ENCODE measurements around the gene ERI3. TPM values are rescaled to one million over a fixed set of nuclear protein-coding genes. Genes with fewer than 3 reads are reported as not detected.

ERI3 gene
- total RNA-seq, 2 experiments from 2014 or later = 42.3 to 43.3 TPM

DNA sequence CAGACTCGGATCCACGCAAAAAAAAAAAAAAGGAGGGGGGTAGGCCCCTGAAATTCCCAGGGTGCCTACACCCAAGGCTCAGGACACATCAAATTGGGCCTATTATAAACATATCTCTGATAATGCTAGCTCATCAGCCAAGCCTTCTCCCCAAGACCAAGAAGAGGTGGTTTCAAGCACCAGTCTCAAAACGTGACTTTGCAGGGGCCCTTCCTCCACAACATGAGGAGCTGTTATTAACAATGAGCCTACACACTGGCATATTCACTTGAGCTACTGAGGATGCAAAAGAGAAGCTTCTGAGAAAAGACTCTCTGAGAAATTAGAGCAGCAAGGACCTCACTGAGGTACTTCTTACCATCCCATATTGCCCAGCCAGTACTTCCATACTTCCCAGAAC lies 32.7 kb downstream of the ERI3 start:
- Mint-ChIP-seq H3K9me3 (no peaks in the 10 kb centered on the region), H3K4me1 (ENCODE audit: low read depth) (no peaks in the 10 kb centered on the region), H3K27me3 (no peaks in the 10 kb centered on the region), H3K27ac (no peak overlapping the region), H3K36me3 (ENCODE audit: low read depth) (peaks cover 11% of the 10 kb centered on the region), H3K4me3 (no peak overlapping the region)
- no peak for DNase-seq
- ChIA-PET CTCF (interaction anchor here (0.6 to 1.4 kb wide), 5 partner anchors 14 to 105 kb away, joined by 3 to 6 read pairs (median 4); no protein-coding TSS in a partner anchor), POLR2A (no interaction called here)
- TF ChIP-seq, protein P1, sequence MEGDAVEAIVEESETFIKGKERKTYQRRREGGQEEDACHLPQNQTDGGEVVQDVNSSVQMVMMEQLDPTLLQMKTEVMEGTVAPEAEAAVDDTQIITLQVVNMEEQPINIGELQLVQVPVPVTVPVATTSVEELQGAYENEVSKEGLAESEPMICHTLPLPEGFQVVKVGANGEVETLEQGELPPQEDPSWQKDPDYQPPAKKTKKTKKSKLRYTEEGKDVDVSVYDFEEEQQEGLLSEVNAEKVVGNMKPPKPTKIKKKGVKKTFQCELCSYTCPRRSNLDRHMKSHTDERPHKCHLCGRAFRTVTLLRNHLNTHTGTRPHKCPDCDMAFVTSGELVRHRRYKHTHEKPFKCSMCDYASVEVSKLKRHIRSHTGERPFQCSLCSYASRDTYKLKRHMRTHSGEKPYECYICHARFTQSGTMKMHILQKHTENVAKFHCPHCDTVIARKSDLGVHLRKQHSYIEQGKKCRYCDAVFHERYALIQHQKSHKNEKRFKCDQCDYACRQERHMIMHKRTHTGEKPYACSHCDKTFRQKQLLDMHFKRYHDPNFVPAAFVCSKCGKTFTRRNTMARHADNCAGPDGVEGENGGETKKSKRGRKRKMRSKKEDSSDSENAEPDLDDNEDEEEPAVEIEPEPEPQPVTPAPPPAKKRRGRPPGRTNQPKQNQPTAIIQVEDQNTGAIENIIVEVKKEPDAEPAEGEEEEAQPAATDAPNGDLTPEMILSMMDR (IDR thresholded peaks at IDR 0.05) = no peak
- intact Hi-C loops (cut with micrococcal nuclease) = no loop called here
- ATAC-seq = no peak

DNA sequence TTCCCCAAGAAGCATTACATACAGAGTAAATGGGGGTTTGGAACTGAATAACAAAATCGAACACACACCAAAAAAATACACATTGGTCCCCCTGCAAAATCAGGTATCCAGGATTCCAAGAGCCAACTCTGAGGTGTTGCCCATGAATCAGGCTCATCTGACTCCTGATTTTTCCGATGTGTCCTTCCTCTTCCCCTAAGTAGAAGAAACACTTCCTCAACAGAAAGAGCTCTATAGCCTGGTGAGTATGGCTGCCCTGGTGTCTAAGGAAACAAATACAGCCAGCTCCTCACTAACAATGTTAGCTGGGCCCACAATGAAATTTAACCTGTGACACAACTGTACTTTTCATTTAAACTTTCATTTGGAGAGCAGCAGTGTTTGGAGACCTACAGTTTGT lies 33.6 kb downstream of the ERI3 start:
- H3K27me3 Mint-ChIP-seq = no peaks in the 10 kb centered on the region
- H3K4me3 Mint-ChIP-seq = no peak overlapping the region
- ATAC-seq = no peak
- H3K36me3 Mint-ChIP-seq (ENCODE audit: low read depth) = peaks cover 17% of the 10 kb centered on the region
- TF ChIP-seq, protein P1 (IDR thresholded peaks at IDR 0.05) = no peak
- no peaks in the 10 kb centered on the region for H3K9me3 Mint-ChIP-seq
- POLR2A ChIA-PET = no interaction called here
- H3K4me1 Mint-ChIP-seq (ENCODE audit: low read depth) = no peaks in the 10 kb centered on the region
- no peak for DNase-seq
- intact Hi-C loops (cut with micrococcal nuclease) = no loop called here
- CTCF ChIA-PET = interaction anchor here (0.7 to 5.0 kb wide), 2 partner anchors 87 to 104 kb away, joined by 4 to 61 read pairs; no protein-coding TSS in a partner anchor
- no peak overlapping the region for H3K27ac Mint-ChIP-seq

DNA sequence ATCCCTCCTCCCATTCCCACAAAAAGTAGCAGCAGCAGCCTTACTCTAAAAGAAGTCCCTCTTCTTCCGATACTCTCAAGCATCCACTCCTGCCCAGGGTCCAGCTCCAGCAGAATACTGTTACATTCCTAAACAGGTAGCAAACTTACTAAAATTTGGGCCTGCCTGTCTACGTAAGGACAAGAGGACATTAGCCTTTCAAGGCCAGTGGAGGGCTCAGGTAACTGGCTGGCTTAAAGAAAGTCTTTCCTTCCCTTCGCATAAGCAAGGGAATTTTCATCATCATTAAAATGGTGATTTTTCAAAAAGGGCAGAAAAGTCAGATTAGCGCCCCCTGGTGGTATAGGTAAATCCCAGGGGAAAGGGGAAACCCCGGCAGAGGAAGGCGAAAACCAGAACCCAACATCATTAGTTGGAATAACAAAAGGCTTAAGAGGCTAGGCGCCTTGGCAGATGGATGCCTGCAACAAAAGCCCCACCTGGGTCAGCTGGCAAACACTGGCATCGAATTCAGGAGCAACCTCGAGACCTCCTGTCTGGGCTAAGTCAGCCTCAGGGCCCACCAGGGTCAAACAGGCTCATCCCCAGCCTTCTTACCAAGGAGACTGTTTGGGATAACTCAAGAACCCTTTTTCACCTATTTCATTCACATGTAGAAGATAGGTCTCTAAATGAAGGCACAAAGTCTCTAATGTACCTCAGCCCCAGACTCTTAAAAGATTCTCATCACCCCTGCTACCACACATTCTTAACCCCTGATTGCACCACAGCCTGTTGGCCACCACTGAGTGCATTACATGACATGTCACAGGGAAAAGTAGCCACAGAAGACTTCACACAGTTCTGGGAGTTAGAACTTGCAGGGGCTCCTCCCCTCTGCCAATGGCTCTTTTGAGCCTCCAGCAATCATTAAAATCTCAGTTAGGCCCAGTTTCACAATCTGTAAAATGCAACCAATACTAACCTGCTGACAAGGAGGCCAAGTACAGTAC lies 36.7 kb downstream of the ERI3 start:
- intact Hi-C loops (cut with micrococcal nuclease) = loop anchor here (2.0 kb wide), 1 partner anchor 102 kb away; no protein-coding TSS in a partner anchor
- DNase-seq (peak; percentile 61), ATAC-seq (no peak)
- Mint-ChIP-seq H3K27me3 (no peaks in the 10 kb centered on the region), H3K36me3 (ENCODE audit: low read depth) (peaks cover 19% of the 10 kb centered on the region), H3K4me3 (no peak overlapping the region), H3K27ac (no peak overlapping the region), H3K9me3 (no peaks in the 10 kb centered on the region), H3K4me1 (ENCODE audit: low read depth) (no peaks in the 10 kb centered on the region)
- ChIA-PET CTCF (interaction anchor here (0.7 to 5.0 kb wide), 17 partner anchors 8 to 276 kb away, joined by 3 to 61 read pairs (median 3); no protein-coding TSS in a partner anchor), POLR2A (no interaction called here)
- TF ChIP-seq, protein P1 (IDR thresholded peaks at IDR 0.05) = peak; percentile 97

DNA sequence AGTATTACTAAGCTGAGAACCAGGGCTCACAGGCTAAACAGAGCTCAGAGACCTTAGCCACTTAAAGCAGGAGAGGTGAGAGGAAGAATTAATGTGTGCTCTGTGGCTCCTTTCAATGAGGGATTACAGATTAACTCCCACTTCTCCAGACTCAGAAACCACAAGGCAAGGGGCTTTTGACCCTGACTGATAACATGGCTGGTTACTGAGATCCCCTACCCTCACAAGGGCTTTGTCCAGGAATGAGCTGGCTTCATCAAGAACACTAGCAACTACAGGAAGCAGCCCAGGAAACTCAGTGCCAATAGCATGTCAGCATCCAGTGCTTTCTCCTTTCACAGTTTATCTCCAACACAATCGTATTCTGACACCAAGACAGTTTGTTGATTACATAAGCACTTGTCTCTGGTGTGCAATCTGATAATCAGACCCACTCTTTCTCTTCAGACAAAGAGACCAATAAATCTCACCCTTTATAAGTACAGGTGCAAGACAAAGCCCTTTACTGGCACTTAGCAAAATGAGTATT lies 38.8 kb downstream of the ERI3 start:
- DNase-seq (no peak), ATAC-seq (no peak)
- TF ChIP-seq, protein P1 (IDR thresholded peaks at IDR 0.05) = no peak
- CTCF ChIA-PET = interaction anchor here (0.9 to 3.3 kb wide), 3 partner anchors 11 to 99 kb away, joined by 3 to 19 read pairs (median 5); no protein-coding TSS in a partner anchor
- H3K9me3 Mint-ChIP-seq = no peaks in the 10 kb centered on the region
- no peaks in the 10 kb centered on the region for H3K4me1 Mint-ChIP-seq (ENCODE audit: low read depth)
- peaks cover 23% of the 10 kb centered on the region for H3K36me3 Mint-ChIP-seq (ENCODE audit: low read depth)
- POLR2A ChIA-PET = no interaction called here
- intact Hi-C loops (cut with micrococcal nuclease) = no loop called here
- H3K27me3 Mint-ChIP-seq = no peaks in the 10 kb centered on the region
- H3K27ac Mint-ChIP-seq = no peak overlapping the region
- H3K4me3 Mint-ChIP-seq = no peak overlapping the region
